OCI-LY3 (cell line): ENCODE measurements around the gene NID1.
"Not testable (repeated sequence)": the region's sequence is repeated elsewhere in the genome, so short reads cannot be mapped to it uniquely, and the experiment has no call there.

Experiments used
- H2AFZ ChIP-seq: fragments of 200-600, 300-600 bp; shearing (Covaris generic); 2 replicates; pipeline ENCODE4 v1.6.0; 2014; ENCODE audit warnings: antibody characterized with exemption, low read depth, low read length
- H3K27ac ChIP-seq: fragments of 200-600, 300-600 bp; sonication (generic); 2 replicates; pipeline ENCODE4 v1.5.1; 2014; ENCODE audit warnings: mild to moderate bottlenecking, low read length, moderate library complexity, mixed read lengths
- H3K27me3 ChIP-seq: fragments of 200-600, 300-600 bp; sonication (generic); 2 replicates; pipeline ENCODE4 v1.6.1; 2014; ENCODE audit warnings: low read depth, low read length, mixed read lengths
- H3K36me3 ChIP-seq: fragments of 200-600, 300-600 bp; sonication (generic); replicated peaks from 2 replicates; pipeline ENCODE3; 2014; ENCODE audit warnings: low read depth, low read length, mixed read lengths
- H3K4me1 ChIP-seq: fragments of 300-600, 200-600 bp; sonication (generic); 2 replicates; pipeline ENCODE4 v1.6.1; 2014; ENCODE audit warnings: low read length, mixed read lengths
- H3K4me2 ChIP-seq: fragments of 200-600, 300-600 bp; sonication (generic); 2 replicates; pipeline ENCODE4 v1.6.1; 2014; ENCODE audit warnings: low read length, mixed read lengths
- H3K4me3 ChIP-seq: fragments of 300-600, 200-600 bp; sonication (generic); 2 replicates; pipeline ENCODE4 v1.5.1; 2014; ENCODE audit warnings: antibody characterized with exemption, mild to moderate bottlenecking, low read length, moderate library complexity
- H3K79me2 ChIP-seq: fragments of 300-600, 200-600 bp; shearing (Covaris generic); 2 replicates; pipeline ENCODE4 v1.6.1; 2014; ENCODE audit warnings: mild to moderate bottlenecking, low read length, mixed read lengths
- H3K9ac ChIP-seq: fragments of 300-600, 200-600 bp; shearing (Covaris generic); 2 replicates; pipeline ENCODE4 v1.6.0; 2014; ENCODE audit warnings: mild to moderate bottlenecking, low read length, moderate library complexity
- H3K9me3 ChIP-seq: fragments of 200-600, 300-600 bp; shearing (Covaris generic); 2 replicates; pipeline ENCODE4 v1.6.1; 2014; ENCODE audit warnings: low read length, mixed read lengths; ENCODE audit not compliant: insufficient read depth
- H4K20me1 ChIP-seq: fragments of 200-600, 300-600 bp; sonication (generic); 2 replicates; pipeline ENCODE4 v1.6.1; 2016; ENCODE audit warnings: low read length, mixed read lengths; ENCODE audit not compliant: insufficient read depth
- CTCF ChIP-seq: fragments of 200-600, 300-600 bp; sonication (generic); IDR thresholded peaks from 2 replicates; pipeline ENCODE4 v1.5.1; 2014; ENCODE audit warnings: antibody characterized with exemption, low read length, low read depth
- EZH2phosphoT487 ChIP-seq: fragments of 200-600 bp; shearing (Covaris generic); IDR thresholded peaks from 2 replicates; pipeline ENCODE4 v1.6.1; 2018; ENCODE audit warnings: antibody characterized with exemption, mixed run types, low read depth

The NID1 gene

GRCh38 chr1:235928197-235928596 lies 136.7 kb downstream of the NID1 start:
- TF ChIP-seq CTCF (no peak), EZH2phosphoT487 (no peak)
- no peak overlapping the region for H2AFZ ChIP-seq
- no peak overlapping the region for H3K27ac ChIP-seq
- H3K79me2 ChIP-seq, result no peaks in the 10 kb centered on the region
- H3K36me3 ChIP-seq, result no peaks in the 10 kb centered on the region
- no peak overlapping the region for H3K4me3 ChIP-seq
- H4K20me1 ChIP-seq, result peaks cover 5% of the 10 kb centered on the region
- peaks cover 78% of the 10 kb centered on the region for H3K27me3 ChIP-seq
- no peak overlapping the region for H3K4me2 ChIP-seq
- H3K9ac ChIP-seq, result no peak overlapping the region
- H3K4me1 ChIP-seq, result peaks cover 37% of the 10 kb centered on the region
- H3K9me3 ChIP-seq, result no peaks in the 10 kb centered on the region

GRCh38 chr1:235927551-235927950 lies 137.3 kb downstream of the NID1 start:
- not testable (repeated sequence) for H3K4me2 ChIP-seq, H3K9me3 ChIP-seq, H3K9ac ChIP-seq, H3K79me2 ChIP-seq, H4K20me1 ChIP-seq, H2AFZ ChIP-seq, H3K27ac ChIP-seq, H3K4me3 ChIP-seq, H3K36me3 ChIP-seq
- peaks cover 78% of the 10 kb centered on the region for H3K27me3 ChIP-seq
- peaks cover 30% of the 10 kb centered on the region for H3K4me1 ChIP-seq
